ENCODE data around the gene SCG2. TPM values are rescaled to one million over a fixed set of nuclear protein-coding genes. Genes with fewer than 3 reads are reported as not detected.

The SCG2 gene, protein sequence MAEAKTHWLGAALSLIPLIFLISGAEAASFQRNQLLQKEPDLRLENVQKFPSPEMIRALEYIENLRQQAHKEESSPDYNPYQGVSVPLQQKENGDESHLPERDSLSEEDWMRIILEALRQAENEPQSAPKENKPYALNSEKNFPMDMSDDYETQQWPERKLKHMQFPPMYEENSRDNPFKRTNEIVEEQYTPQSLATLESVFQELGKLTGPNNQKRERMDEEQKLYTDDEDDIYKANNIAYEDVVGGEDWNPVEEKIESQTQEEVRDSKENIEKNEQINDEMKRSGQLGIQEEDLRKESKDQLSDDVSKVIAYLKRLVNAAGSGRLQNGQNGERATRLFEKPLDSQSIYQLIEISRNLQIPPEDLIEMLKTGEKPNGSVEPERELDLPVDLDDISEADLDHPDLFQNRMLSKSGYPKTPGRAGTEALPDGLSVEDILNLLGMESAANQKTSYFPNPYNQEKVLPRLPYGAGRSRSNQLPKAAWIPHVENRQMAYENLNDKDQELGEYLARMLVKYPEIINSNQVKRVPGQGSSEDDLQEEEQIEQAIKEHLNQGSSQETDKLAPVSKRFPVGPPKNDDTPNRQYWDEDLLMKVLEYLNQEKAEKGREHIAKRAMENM
- total RNA-seq: 138 TPM

DNA sequence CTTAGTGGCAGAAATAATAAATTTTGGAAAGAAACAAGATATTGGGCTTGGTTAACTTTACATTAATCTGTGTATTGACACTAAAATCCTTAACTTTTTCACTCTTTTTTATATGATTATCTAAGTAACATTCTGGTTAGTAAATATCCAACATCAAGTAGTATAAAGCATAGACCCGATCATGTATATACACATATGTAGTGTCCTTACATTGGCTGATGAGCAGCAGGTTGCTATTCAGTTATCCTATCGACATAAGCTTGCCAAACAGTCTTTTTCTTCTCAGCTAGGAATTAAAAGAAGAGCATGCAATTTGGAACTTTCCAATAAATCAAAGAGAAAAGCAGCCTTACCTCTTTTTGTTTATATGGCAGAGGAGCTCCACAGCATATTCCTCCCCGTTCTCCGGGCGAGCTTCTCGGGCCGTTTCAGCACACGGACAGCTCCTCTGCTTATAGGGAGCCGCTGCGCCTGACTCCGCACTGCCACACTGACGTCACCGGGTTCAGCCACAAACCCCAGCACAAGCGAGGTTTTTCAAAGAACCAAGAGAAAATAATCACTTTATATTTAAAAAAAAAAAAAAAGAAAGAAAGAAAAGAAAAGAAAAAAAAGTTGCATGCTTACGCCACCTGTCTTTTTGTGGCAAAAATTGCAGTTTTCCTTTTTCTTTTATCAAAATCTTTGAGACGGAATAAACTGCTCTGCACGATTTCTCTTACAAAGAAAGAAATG, at the start of gene SCG2:
Gene SCG2, minus strand, starts transcription at position 430 of the 735 bp plus-strand sequence. CDS start 3,079 bp downstream, outside the sequence.
- FAIRE-seq: peak; percentile 74
- DNase-seq (ENCODE audit: low spot score in 2 of 2): peak; percentile 13 to 44

- no peak for FAIRE-seq
- no peak for DNase-seq (ENCODE audit: low spot score in 2 of 2)
Measured at GRCh38 chr2:223649554-223650533, 47.7 kb upstream of the SCG2 start.

DNA sequence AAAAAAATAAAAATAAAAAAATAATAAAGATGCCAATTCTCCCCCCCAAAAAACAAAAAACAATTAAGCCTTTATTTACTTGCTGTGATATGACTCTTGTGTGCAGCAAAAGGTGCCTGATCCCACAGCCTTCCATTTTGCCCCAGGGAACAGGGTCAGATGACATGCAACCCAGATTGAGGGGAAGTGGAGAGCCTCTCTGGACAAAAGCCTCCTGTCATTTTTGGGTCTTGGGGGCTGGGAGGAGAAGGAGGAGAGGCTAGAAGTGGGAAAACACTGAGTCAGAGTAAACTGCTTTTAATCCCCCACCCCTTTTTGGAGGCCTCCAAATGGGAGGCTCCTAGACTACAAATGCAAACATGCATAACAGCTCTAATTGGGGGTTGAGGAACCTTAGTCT, 46.6 kb upstream of the SCG2 start:
- FAIRE-seq (no peak), DNase-seq (ENCODE audit: low spot score in 2 of 2) (no peak)

DNA sequence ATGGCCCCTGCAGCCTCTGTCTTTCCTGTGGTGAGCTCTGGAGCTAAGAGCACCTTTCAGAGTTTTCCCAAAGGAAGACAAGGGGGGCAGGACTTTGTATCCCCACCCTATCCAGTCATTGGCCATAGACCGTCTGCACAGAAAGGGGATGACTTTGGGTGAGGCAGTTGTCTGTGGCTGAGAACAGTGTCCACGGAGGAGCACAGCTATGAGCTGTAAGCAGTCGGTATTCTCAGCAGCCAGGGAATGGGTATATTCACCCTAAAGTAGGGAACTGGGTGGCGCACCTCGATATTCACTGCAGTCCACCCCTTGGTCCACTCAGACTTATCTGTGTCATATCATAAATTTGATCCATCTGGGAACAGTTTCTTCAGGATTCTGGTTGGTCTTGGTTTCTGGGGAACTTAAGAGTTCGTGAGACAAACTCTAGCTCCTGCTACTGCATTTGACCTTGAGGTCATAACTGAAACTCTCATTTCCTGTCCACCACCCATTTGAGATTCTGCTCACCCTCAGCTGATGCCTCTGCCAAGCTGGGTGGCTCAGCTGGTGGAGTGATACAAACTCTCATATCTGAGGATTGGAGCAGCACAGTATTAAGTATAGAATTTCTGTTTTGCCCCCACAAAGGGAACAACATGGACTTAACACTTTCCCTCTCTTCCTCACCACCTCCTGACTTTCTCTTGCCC, 45.2 kb upstream of the SCG2 start:
- DNase-seq (ENCODE audit: low spot score in 2 of 2): no peak
- no peak for FAIRE-seq

- DNase-seq (ENCODE audit: low spot score in 2 of 2) (no peak), FAIRE-seq (no peak)
Measured at GRCh38 chr2:223644136-223644535, 42.0 kb upstream of the SCG2 start.

GRCh38 chr2:223643309-223643708, 41.1 kb upstream of the SCG2 start:
- DNase-seq (ENCODE audit: low spot score in 2 of 2) (no peak), FAIRE-seq (no peak)

DNA sequence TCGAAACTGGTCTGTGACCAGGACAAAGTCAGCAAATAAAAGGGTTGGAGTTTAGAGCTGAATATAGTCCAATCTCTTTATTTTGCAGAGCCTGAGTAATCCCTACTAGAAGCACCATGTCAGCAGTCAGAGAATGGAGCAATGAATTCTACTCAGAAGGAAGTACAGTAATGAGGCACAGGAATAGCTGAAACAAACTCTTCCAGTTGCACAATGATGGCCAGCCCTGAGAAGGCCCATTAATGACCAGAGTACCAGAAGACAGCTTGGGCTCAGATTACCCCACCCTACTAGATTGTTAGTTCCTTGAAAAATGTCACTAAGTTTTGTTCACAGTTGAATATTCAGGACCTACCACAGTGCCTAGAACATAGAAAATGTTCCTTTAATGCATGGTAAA, 40.3 kb upstream of the SCG2 start:
- DNase-seq (ENCODE audit: low spot score in 2 of 2): no peak
- FAIRE-seq: no peak

DNA sequence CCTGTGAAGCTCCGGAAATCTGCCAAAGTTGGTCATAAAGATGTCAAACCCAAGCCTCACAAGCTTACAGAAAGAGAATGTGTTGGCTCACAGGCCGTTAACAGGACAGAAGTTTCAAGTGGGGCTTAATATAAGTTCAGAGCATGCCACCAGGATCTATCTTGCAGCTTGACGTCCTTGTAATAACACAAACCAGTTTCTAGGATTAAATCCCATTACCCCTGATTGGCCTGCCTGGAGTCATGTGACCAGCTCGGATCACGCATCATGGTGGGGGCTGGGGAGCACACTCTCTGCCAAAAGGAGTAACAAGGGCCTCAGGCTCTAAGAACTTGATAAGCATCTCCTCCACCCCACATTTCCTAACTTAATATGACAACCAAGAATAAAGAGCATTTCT, 38.9 kb upstream of the SCG2 start:
- DNase-seq (ENCODE audit: low spot score in 2 of 2): no peak
- FAIRE-seq: no peak

DNA sequence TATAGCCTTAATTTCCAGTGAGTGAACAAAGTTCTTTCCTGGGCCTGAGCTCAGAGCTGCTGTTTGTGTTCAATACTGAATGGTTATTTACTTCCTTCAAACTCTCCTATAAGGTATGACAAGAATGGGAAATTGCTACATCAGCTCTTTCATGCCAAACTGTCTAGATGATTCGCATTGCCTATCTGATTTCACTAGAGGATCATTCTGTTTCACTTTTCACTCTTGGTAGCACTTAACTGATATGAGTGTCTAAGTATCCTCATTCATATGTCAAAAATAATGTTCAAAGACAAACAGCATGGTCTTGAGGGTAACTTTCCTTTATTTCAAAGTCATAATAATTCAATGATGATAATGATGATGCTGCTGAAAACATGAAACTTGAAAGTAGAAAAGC, 32.9 kb upstream of the SCG2 start:
- FAIRE-seq: no peak

GRCh38 chr2:223634238-223634637, 32.1 kb upstream of the SCG2 start:
- DNase-seq (ENCODE audit: low spot score in 2 of 2) (no peak), FAIRE-seq (no peak)

More for the DNA sequence above, 32.9 kb upstream of the SCG2 start:
- no peak for DNase-seq (ENCODE audit: low spot score in 2 of 2)

- FAIRE-seq (no peak), DNase-seq (ENCODE audit: low spot score in 2 of 2) (no peak)
Measured at GRCh38 chr2:223633656-223634055, 31.5 kb upstream of the SCG2 start.

GRCh38 chr2:223632826-223633225, 30.7 kb upstream of the SCG2 start:
- DNase-seq (ENCODE audit: low spot score in 2 of 2) (no peak), FAIRE-seq (no peak)

DNA sequence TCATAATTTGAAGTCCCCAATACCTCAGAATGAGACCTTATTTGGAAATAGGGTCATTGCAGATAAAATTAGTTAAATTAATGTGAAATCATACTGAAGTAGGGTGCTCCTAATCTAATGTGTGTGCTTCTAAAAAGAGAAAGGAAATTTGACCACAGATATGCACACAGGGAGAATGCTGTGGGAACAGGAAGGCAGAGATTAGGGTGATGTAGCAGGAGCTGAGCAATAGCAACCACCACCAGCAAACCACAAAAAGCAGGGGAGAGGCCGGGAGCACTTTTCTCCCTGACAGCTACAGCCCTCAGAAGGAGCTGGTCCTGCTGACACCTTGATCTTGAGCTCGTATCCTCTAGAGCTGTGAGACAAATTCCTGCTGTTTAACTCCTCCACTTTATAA, 24.6 kb upstream of the SCG2 start:
- FAIRE-seq (no peak), DNase-seq (ENCODE audit: low spot score in 2 of 2) (no peak)

GRCh38 chr2:223625652-223626051, 23.5 kb upstream of the SCG2 start:
- FAIRE-seq (no peak), DNase-seq (ENCODE audit: low spot score in 2 of 2) (no peak)

- DNase-seq (ENCODE audit: low spot score in 2 of 2) (no peak), FAIRE-seq (no peak)
Measured at GRCh38 chr2:223621901-223622300, 19.7 kb upstream of the SCG2 start.

- FAIRE-seq (no peak), DNase-seq (ENCODE audit: low spot score in 2 of 2) (no peak)
Measured at GRCh38 chr2:223619486-223620129, 17.4 kb upstream of the SCG2 start.

DNA sequence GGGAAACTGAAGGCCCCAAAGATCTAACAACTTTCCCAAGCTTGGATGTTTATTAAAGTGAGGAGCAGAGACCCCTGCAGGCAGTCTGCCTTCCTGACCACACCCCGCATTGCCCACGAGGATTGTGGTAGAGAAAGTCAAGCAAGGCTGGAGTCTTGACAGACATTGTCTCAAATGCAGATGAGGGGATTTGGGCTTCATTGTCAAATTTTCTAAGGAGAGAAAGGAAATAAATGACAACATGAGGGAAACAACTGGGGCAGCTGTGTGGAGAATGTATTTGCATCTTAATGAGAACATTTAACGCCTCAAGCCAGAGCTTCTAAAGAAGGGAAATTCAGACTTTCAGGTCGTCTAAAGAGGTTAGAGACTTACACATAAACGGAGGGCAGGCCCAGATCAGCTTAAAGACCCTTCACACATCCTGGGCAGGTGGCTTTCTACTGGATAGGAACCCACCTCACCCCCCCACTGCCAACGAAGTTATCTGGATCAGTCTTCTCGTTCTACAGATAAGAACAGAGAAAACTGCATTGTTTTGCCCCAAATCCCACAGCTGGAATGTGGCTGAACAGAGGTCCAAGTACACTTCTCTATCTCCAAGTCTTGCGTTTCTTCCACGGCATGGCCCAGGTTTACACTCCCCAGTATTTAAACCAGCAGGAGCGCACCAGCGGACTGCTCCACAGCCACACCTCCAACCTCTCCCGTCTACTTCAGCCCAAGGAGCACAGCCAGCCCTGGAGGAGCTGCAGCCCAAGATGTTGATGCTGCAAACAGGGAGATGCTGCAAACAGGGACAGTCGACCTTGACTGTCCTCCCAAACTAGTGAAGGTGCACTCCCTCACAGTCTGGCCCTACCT, 16.2 kb upstream of the SCG2 start:
- DNase-seq (ENCODE audit: low spot score in 2 of 2) (no peak), FAIRE-seq (no peak)

GRCh38 chr2:223614534-223614933, 12.4 kb upstream of the SCG2 start:
- FAIRE-seq: no peak
- no peak for DNase-seq (ENCODE audit: low spot score in 2 of 2)

Data from frontal cortex (tissue), 4 donors.